ENCODE results near the gene PAN3.

- TF ChIP-seq CTCF (conservative IDR thresholded peaks at IDR 0.05; ENCODE audit: low read depth, low read length) (no peak), EZH2 (IDR thresholded peaks at IDR 0.05; ENCODE audit: borderline replicate concordance, low read depth, low read length, poor library complexity, severe bottlenecking) (no peak)
Observed at GRCh38 chr13:28252547-28252946, 114.2 kb downstream of the PAN3 start.
